Loucy (cell line): Measurements from ENCODE around the gene TNC.

ENCODE experiments used
- H2AFZ ChIP-seq: fragments of 200-600 bp; sonication (generic); 2 replicates; pipeline ENCODE4 v1.6.0; 2016; ENCODE audit warnings: antibody characterized with exemption, mild to moderate bottlenecking, low read length, moderate library complexity
- H3F3A ChIP-seq: fragments of 200-600 bp; 2 replicates; pipeline ENCODE4 v1.6.0; 2016; ENCODE audit warnings: antibody characterized with exemption, low read depth, mild to moderate bottlenecking
- H3K27me3 ChIP-seq: fragments of 200-600 bp; sonication (generic); 2 replicates; pipeline ENCODE4 v1.6.1; 2014; ENCODE audit warnings: low read length, mild to moderate bottlenecking; ENCODE audit not compliant: insufficient read depth, poor library complexity, severe bottlenecking
- H3K36me3 ChIP-seq: fragments of 200-600 bp; sonication (generic); 2 replicates; pipeline ENCODE4 v1.6.1; 2016; ENCODE audit warnings: low read length; ENCODE audit not compliant: insufficient read depth
- H3K4me1 ChIP-seq: fragments of 200-600 bp; sonication (generic); 2 replicates; pipeline ENCODE4 v1.5.1; 2014; ENCODE audit warnings: low read length, mild to moderate bottlenecking; ENCODE audit not compliant: insufficient read depth, poor library complexity, severe bottlenecking
- H3K4me2 ChIP-seq: fragments of 200-600 bp; sonication (generic); 2 replicates; pipeline ENCODE4 v1.6.0; 2014; ENCODE audit warnings: antibody characterized with exemption, low read length, low read depth, mild to moderate bottlenecking; ENCODE audit not compliant: poor library complexity, severe bottlenecking
- H3K4me3 ChIP-seq: fragments of 200-600 bp; sonication (generic); 2 replicates; pipeline ENCODE4 v1.5.1; 2014; ENCODE audit warnings: low read length, mild to moderate bottlenecking, mixed read lengths; ENCODE audit not compliant: poor library complexity, severe bottlenecking
- H3K79me2 ChIP-seq: fragments of 200-600 bp; sonication (generic); 2 replicates; pipeline ENCODE4 v1.6.1; 2014; ENCODE audit warnings: low read length; ENCODE audit not compliant: insufficient read depth
- H3K9ac ChIP-seq: fragments of 200-600 bp; sonication (generic); 2 replicates; pipeline ENCODE4 v1.6.0; 2014; ENCODE audit warnings: mild to moderate bottlenecking, low read depth, low read length, moderate library complexity; ENCODE audit not compliant: poor library complexity, severe bottlenecking
- H3K9me2 ChIP-seq: fragments of 200-600 bp; sonication (generic); replicated peaks from 2 replicates; pipeline ENCODE4 v1.6.1; 2016; ENCODE audit warnings: low read depth, low read length, mixed read lengths
- H3K9me3 ChIP-seq: fragments of 200-600 bp; sonication (generic); 2 replicates; pipeline ENCODE4 v1.6.1; 2014; ENCODE audit warnings: mild to moderate bottlenecking, antibody characterized with exemption, low read length, low read depth; ENCODE audit not compliant: insufficient read depth
- H4K20me1 ChIP-seq: fragments of 200-600 bp; sonication (generic); 2 replicates; pipeline ENCODE4 v1.6.0; 2014; ENCODE audit warnings: antibody characterized with exemption, low read length, mild to moderate bottlenecking; ENCODE audit not compliant: insufficient read depth, poor library complexity, severe bottlenecking
- EZH2phosphoT487 ChIP-seq: fragments of 200-600 bp; IDR thresholded peaks from 2 replicates; pipeline ENCODE4 v1.6.1; 2018; ENCODE audit warnings: antibody characterized with exemption, mild to moderate bottlenecking, moderate library complexity, borderline replicate concordance
- TF ChIP-seq, protein P1 (sequence below): fragments of 200-600 bp; sonication (generic); conservative IDR thresholded peaks from 2 replicates; pipeline ENCODE4 v1.5.1; 2014; ENCODE audit warnings: mild to moderate bottlenecking, antibody characterized with exemption, low read length

The TNC gene

DNA sequence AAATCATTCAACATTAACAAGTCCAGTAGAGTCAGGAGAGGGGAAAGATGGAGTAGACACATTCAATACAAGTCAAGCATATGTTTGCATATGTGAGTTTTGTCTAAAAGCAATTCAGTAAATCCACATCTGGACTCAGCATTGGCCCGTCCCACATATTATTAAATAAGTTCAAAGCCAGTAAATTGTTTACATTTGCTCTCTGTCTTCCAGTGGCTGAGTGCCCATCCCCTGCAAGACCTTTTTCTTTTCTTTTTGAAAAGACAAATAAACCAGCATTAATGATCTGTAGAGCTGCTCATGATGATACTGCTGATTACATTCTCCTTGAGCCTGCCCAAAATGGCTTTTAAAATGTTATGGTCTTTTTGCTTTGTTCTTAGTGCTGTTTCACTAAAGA is 71.1 kb downstream of the TNC start:
- Histone ChIP-seq H3K4me1 (no peaks in the 10 kb centered on the region), H3K9me3 (no peaks in the 10 kb centered on the region), H3K9ac (no peak overlapping the region), H4K20me1 (no peaks in the 10 kb centered on the region), H3K79me2 (no peaks in the 10 kb centered on the region), H3K27me3 (no peaks in the 10 kb centered on the region), H2AFZ (no peak overlapping the region), H3K4me3 (no peak overlapping the region), H3F3A (no peaks in the 10 kb centered on the region), H3K4me2 (no peak overlapping the region), H3K9me2 (no peaks in the 10 kb centered on the region), H3K36me3 (no peaks in the 10 kb centered on the region)
- TF ChIP-seq EZH2phosphoT487 = no peak
- TF ChIP-seq, protein P1, sequence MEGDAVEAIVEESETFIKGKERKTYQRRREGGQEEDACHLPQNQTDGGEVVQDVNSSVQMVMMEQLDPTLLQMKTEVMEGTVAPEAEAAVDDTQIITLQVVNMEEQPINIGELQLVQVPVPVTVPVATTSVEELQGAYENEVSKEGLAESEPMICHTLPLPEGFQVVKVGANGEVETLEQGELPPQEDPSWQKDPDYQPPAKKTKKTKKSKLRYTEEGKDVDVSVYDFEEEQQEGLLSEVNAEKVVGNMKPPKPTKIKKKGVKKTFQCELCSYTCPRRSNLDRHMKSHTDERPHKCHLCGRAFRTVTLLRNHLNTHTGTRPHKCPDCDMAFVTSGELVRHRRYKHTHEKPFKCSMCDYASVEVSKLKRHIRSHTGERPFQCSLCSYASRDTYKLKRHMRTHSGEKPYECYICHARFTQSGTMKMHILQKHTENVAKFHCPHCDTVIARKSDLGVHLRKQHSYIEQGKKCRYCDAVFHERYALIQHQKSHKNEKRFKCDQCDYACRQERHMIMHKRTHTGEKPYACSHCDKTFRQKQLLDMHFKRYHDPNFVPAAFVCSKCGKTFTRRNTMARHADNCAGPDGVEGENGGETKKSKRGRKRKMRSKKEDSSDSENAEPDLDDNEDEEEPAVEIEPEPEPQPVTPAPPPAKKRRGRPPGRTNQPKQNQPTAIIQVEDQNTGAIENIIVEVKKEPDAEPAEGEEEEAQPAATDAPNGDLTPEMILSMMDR = no peak

DNA sequence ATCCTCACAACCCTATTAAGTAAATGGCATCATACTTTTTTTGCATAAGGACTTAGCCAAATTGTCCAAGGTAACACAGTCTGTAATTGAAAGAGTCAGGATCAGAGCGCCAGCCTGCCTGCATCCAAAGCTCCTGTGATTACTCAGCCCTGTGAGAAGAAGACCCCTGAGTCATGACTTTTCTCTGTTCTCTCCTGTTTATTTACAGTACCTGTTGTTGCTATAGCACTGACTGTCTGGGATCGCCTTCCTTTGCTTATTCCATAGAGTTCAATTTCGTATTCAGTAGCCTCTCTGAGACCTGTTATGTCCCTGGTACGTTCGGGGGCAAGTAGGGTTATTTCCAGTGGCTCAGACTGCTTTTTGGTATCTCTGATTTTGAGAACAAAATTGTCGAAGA is 71.8 kb downstream of the TNC start:
- Histone ChIP-seq H4K20me1 (no peaks in the 10 kb centered on the region), H3K9me3 (no peaks in the 10 kb centered on the region), H3K4me1 (no peaks in the 10 kb centered on the region), H3K9me2 (no peaks in the 10 kb centered on the region), H3K36me3 (no peaks in the 10 kb centered on the region), H3K4me2 (no peak overlapping the region), H3K79me2 (no peaks in the 10 kb centered on the region), H3K9ac (no peak overlapping the region), H3K4me3 (no peak overlapping the region), H3K27me3 (no peaks in the 10 kb centered on the region), H3F3A (no peaks in the 10 kb centered on the region), H2AFZ (no peak overlapping the region)
- TF ChIP-seq EZH2phosphoT487 = no peak
- TF ChIP-seq, protein P1 = no peak

DNA sequence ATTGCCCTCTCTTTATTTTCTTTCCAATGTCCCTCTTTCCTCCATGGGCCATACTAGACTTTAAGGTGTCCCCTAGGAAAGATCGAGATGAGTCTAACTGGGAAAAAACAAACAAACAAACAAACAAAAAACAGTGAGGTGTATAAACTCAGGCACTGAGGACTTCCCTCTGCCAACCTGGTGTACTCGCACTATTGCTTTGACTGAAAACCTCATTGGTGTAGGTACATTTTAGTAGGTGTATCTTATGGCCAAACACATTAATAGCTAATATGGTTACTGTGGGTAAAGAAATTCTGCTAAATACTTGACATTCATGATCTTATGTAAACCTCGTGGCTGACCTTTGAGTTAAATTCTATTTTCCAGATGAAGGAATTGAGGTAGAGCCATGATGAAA is 74.3 kb downstream of the TNC start:
- Histone ChIP-seq H3K9me3 (no peaks in the 10 kb centered on the region), H3K36me3 (no peaks in the 10 kb centered on the region), H3F3A (no peaks in the 10 kb centered on the region), H3K79me2 (no peaks in the 10 kb centered on the region), H3K4me3 (no peak overlapping the region), H3K9me2 (no peaks in the 10 kb centered on the region), H3K9ac (no peak overlapping the region), H2AFZ (no peak overlapping the region), H3K27me3 (no peaks in the 10 kb centered on the region), H4K20me1 (no peaks in the 10 kb centered on the region), H3K4me1 (no peaks in the 10 kb centered on the region), H3K4me2 (no peak overlapping the region)
- TF ChIP-seq EZH2phosphoT487 = no peak
- TF ChIP-seq, protein P1 = no peak
